Epithelial cell of proximal tubule (primary cell): ENCODE results near the gene EGLN1. TPM values are rescaled to one million over a fixed set of nuclear protein-coding genes. Genes with fewer than 3 reads are reported as not detected.
"Not testable (repeated sequence)": the region's sequence is repeated elsewhere in the genome, so short reads cannot be mapped to it uniquely, and the experiment has no call there.

Experiments
- DNase-seq: peaks from one replicate; pipeline ENCODE4 v3.0.0-alpha.2; 2011; ENCODE audit warnings: low read depth
- H3K4me3 ChIP-seq: 2 replicates; pipeline ENCODE4 v1.5.1; 2011; ENCODE audit warnings: low read depth, mild to moderate bottlenecking, low read length
- total RNA-seq: library from RNA; depleted of rRNA; stranded (reverse); fragments of >200 nt; gene quantifications from 2 replicates; pipeline ENCODE4 v1.2.3, GENCODE V29; 2015
- TF ChIP-seq, protein P1 (sequence below): conservative IDR thresholded peaks from 2 replicates; pipeline ENCODE4 v1.5.1; 2012; ENCODE audit warnings: low read depth, mild to moderate bottlenecking, low read length

Gene EGLN1
- total RNA-seq, 1 donor from 2014 or later, result 34.5 TPM

DNA sequence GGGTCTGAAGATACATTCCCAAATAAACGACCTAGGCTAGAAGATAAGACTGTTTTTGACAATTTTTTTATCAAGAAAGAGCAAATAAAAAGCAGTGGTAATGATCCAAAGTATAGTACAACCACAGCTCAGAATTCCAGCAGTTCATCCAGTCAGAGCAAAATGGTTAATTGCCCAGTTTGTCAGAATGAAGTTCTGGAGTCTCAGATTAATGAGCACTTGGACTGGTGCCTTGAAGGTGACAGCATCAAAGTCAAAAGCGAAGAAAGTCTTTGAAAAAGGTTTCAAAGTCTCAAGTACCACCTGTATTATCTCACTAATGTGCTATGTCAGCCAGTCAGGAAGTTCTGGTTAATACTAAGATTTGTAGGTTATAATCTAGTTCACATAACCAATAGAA, 69.0 kb downstream of the EGLN1 start:
- TF ChIP-seq, protein P1, sequence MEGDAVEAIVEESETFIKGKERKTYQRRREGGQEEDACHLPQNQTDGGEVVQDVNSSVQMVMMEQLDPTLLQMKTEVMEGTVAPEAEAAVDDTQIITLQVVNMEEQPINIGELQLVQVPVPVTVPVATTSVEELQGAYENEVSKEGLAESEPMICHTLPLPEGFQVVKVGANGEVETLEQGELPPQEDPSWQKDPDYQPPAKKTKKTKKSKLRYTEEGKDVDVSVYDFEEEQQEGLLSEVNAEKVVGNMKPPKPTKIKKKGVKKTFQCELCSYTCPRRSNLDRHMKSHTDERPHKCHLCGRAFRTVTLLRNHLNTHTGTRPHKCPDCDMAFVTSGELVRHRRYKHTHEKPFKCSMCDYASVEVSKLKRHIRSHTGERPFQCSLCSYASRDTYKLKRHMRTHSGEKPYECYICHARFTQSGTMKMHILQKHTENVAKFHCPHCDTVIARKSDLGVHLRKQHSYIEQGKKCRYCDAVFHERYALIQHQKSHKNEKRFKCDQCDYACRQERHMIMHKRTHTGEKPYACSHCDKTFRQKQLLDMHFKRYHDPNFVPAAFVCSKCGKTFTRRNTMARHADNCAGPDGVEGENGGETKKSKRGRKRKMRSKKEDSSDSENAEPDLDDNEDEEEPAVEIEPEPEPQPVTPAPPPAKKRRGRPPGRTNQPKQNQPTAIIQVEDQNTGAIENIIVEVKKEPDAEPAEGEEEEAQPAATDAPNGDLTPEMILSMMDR, result no peak
- no peak for DNase-seq
- no peak overlapping the region for H3K4me3 ChIP-seq

DNA sequence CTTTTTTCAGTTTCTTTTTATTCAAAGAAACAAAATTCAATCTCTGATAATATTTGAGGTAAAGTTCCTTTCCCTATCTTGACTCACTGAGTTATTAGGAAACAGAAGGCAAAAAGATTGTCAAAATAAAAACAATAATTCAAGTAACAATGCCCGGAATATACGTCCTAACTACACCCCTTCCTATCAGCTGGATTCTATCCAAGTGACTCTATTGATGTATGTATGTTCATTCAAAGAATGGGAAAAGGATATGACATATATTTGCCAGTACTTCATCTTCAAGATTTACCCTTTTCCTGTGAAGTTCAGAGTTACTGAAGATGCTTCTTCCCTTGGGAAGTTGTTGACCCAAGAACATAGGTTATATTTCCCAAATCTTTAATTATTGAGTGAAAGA, 70.3 kb downstream of the EGLN1 start:
- H3K4me3 ChIP-seq, result no peak overlapping the region
- no peak for DNase-seq
- TF ChIP-seq, protein P1, result no peak

DNA sequence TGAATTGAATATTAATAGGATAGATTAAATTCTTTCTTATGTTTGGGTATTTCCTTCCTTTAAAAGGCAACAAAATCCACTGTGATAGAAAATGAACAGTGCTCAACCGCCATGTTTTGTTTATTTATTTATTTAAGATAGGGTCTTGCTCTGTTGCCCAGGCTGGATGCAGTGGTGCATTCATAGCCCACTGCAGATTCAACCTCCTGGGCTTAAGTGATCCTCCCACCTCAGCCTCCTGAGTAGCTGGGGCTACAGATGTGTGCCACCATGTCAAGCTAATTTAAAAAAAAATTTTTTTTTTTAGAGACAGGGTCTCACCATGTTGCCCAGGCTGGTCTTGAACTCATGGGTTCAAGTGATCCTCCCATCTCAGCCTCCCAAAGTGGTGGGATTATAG, 73.2 kb downstream of the EGLN1 start:
- not testable (repeated sequence) for H3K4me3 ChIP-seq, DNase-seq

DNA sequence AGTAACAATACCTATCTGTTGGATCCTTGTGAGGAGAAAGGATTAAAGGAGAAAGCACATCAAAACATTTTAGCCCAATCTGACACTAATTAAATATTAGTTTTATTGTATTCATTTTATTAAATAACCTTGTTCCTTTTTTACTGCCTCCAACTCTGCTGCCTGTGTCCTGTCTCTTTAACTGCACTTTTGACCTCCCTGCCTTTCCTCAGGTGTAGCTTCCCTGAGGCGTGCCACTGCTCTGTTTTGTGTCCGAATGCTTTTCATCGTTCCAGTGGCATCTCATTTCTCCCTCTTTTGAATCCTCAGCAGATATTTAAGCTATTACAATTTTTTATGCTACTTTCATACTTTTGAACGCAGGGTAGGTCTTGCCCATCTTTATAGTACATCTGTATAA, 73.6 kb downstream of the EGLN1 start:
- no peak for DNase-seq
- no peak overlapping the region for H3K4me3 ChIP-seq
- TF ChIP-seq, protein P1, result no peak

DNA sequence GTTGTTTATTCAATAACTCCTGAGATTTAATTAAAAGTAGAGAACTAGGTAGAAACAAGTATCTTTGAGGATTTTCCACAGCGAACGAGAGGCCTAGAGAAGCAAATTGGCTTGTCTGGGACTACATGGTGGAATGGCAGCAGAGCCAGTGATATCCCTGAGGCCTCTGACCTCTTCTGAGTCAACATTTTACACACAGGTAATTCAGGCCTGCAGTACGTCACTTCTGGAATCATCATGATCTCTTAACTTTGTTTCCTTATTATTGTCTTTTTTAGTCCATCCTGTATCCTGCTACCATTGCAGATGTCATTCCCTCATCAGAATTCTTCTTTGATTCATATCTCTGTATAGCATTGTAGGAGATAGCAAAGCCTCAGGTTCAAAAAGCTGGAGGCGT, 74.1 kb downstream of the EGLN1 start:
- TF ChIP-seq, protein P1, result no peak
- H3K4me3 ChIP-seq, result no peak overlapping the region
- no peak for DNase-seq

DNA sequence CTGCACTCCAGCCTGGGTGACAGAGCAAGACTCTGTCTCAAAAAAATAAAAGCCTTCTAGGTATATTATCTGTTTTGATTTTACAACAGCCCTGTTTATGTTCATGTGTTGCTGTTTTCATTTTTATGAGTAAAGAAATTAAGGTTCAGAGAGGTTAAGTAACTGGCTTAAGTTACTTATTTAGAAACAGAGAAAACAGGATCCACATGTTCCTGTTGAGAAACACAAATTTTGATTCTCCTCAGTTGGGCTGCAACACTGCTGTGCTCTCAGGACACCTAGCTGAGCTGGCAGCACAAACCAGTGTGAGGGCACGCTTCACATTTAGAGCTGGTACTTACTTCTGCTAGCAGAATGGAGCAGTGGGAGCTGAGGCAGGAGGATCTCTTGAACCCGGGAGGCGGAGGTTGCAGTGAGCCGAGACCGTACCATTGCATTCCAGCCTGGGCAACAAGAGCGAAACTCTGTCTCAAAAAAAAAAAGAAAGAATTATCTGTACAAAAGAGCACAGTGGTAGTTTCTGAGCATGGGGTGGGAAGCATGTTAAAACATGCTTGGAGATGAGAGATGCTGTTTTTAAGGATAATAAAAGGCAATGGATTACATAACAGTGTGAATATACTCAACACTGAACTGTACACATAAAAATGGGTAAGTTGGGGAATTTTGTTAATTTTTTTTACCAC, 81.6 kb downstream of the EGLN1 start:
- DNase-seq, result no peak
- H3K4me3 ChIP-seq, result no peak overlapping the region
- TF ChIP-seq, protein P1, result no peak

DNA sequence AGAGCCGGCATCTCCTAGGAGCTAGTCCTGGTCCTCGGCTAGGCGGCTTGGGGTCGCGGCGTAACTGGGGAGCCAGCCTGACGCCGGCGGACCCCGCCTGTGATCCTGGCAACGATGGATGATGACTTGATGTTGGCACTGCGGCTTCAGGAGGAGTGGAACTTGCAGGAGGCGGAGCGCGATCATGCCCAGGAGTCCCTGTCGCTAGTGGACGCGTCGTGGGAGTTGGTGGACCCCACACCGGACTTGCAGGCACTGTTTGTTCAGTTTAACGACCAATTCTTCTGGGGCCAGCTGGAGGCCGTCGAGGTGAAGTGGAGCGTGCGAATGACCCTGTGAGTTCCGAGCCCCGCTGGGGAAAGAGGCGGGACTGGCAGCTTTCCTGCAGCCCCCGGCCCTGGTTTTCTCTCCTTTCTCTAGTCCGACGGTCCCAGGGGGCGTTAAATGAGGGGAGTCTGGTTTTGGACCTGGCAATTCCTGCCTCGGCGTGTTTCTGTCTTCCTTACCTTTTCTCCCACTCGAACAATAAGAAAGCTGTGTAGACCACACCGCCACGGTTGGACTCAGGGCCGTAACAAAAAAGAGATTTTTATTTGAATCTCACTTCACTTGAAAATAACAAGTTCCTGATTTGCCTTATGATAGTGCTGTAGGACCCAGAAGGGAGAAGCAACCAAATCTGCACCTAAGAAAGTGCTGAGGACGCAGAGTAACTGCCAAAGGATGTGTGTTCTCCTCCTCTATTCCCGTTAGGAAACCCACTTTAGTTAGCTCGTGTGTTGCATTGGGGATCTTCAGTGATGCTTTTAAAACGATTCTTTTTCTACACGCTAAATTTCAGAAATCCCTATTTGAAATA, 83.6 kb downstream of the EGLN1 start, which contains the start of gene SPRTN:
Gene SPRTN, plus strand, starts transcription at position 24 of the 859 bp plus-strand sequence. Its CDS starts 91 bp downstream, at position 115.
- H3K4me3 ChIP-seq, result peak within 1 kb of the TSS; percentile 83
- DNase-seq, result no peak
- TF ChIP-seq, protein P1, result no peak
